Gastrocnemius medialis (tissue), 4 donors: ENCODE data around the gene ENTPD7.

Experiments used
- CTCF ChIP-seq, 5 experiments: fragments of 450-650 bp in 3 of 5; fragments of 200-600 bp in 2 of 5; sonication (generic) in 2 of 5; IDR thresholded peaks in 4 of 5; conservative IDR thresholded peaks in 1 of 5; 1 replicate in 4 of 5; 2 replicates in 1 of 5; pipeline ENCODE4 v1.5.1; 2016 to 2019; ENCODE audit warnings: antibody characterized with exemption in 5 of 5, mild to moderate bottlenecking in 3 of 5, moderate library complexity in 3 of 5
- POLR2A ChIP-seq, 2 donors: fragments of 450-650 bp; IDR thresholded peaks; one replicate each; pipeline ENCODE4 v1.6.1; 2017; ENCODE audit warnings: antibody characterized with exemption in 2 of 2, mild to moderate bottlenecking in 2 of 2, moderate library complexity in 2 of 2

GRCh38 chr10:99740933-99741559 is 81.7 kb downstream of the ENTPD7 start:
- TF ChIP-seq CTCF (IDR thresholded peaks at IDR 0.05 in 4 of 5, conservative IDR thresholded peaks at IDR 0.05 in 1 of 5) (no peak), POLR2A (IDR thresholded peaks at IDR 0.05) (no peak)
